Loucy (cell line): ENCODE measurements around the gene ZC4H2.

Source experiments
- H2AFZ ChIP-seq: fragments of 200-600 bp; sonication (generic); 2 replicates; pipeline ENCODE4 v1.6.0; 2016; ENCODE audit warnings: antibody characterized with exemption, mild to moderate bottlenecking, low read length, moderate library complexity
- H3F3A ChIP-seq: fragments of 200-600 bp; 2 replicates; pipeline ENCODE4 v1.6.0; 2016; ENCODE audit warnings: antibody characterized with exemption, low read depth, mild to moderate bottlenecking
- H3K27me3 ChIP-seq: fragments of 200-600 bp; sonication (generic); 2 replicates; pipeline ENCODE4 v1.6.1; 2014; ENCODE audit warnings: low read length, mild to moderate bottlenecking; ENCODE audit not compliant: insufficient read depth, poor library complexity, severe bottlenecking
- H3K36me3 ChIP-seq: fragments of 200-600 bp; sonication (generic); 2 replicates; pipeline ENCODE4 v1.6.1; 2016; ENCODE audit warnings: low read length; ENCODE audit not compliant: insufficient read depth
- H3K4me1 ChIP-seq: fragments of 200-600 bp; sonication (generic); 2 replicates; pipeline ENCODE4 v1.5.1; 2014; ENCODE audit warnings: low read length, mild to moderate bottlenecking; ENCODE audit not compliant: insufficient read depth, poor library complexity, severe bottlenecking
- H3K4me2 ChIP-seq: fragments of 200-600 bp; sonication (generic); 2 replicates; pipeline ENCODE4 v1.6.0; 2014; ENCODE audit warnings: antibody characterized with exemption, low read length, low read depth, mild to moderate bottlenecking; ENCODE audit not compliant: poor library complexity, severe bottlenecking
- H3K4me3 ChIP-seq: fragments of 200-600 bp; sonication (generic); 2 replicates; pipeline ENCODE4 v1.5.1; 2014; ENCODE audit warnings: low read length, mild to moderate bottlenecking, mixed read lengths; ENCODE audit not compliant: poor library complexity, severe bottlenecking
- H3K79me2 ChIP-seq: fragments of 200-600 bp; sonication (generic); 2 replicates; pipeline ENCODE4 v1.6.1; 2014; ENCODE audit warnings: low read length; ENCODE audit not compliant: insufficient read depth
- H3K9ac ChIP-seq: fragments of 200-600 bp; sonication (generic); 2 replicates; pipeline ENCODE4 v1.6.0; 2014; ENCODE audit warnings: mild to moderate bottlenecking, low read depth, low read length, moderate library complexity; ENCODE audit not compliant: poor library complexity, severe bottlenecking
- H3K9me2 ChIP-seq: fragments of 200-600 bp; sonication (generic); replicated peaks from 2 replicates; pipeline ENCODE4 v1.6.1; 2016; ENCODE audit warnings: low read depth, low read length, mixed read lengths
- H3K9me3 ChIP-seq: fragments of 200-600 bp; sonication (generic); 2 replicates; pipeline ENCODE4 v1.6.1; 2014; ENCODE audit warnings: mild to moderate bottlenecking, antibody characterized with exemption, low read length, low read depth; ENCODE audit not compliant: insufficient read depth
- H4K20me1 ChIP-seq: fragments of 200-600 bp; sonication (generic); 2 replicates; pipeline ENCODE4 v1.6.0; 2014; ENCODE audit warnings: antibody characterized with exemption, low read length, mild to moderate bottlenecking; ENCODE audit not compliant: insufficient read depth, poor library complexity, severe bottlenecking
- EZH2phosphoT487 ChIP-seq: fragments of 200-600 bp; IDR thresholded peaks from 2 replicates; pipeline ENCODE4 v1.6.1; 2018; ENCODE audit warnings: antibody characterized with exemption, mild to moderate bottlenecking, moderate library complexity, borderline replicate concordance
- TF ChIP-seq, protein P1 (sequence below): fragments of 200-600 bp; sonication (generic); conservative IDR thresholded peaks from 2 replicates; pipeline ENCODE4 v1.5.1; 2014; ENCODE audit warnings: mild to moderate bottlenecking, antibody characterized with exemption, low read length

The ZC4H2 gene, protein sequence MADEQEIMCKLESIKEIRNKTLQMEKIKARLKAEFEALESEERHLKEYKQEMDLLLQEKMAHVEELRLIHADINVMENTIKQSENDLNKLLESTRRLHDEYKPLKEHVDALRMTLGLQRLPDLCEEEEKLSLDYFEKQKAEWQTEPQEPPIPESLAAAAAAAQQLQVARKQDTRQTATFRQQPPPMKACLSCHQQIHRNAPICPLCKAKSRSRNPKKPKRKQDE

GRCh38 chrX:64975989-64976672, at the start of gene ZC4H2:
TSS of gene ZC4H2 (minus strand) at chrX:64976450. CDS start at chrX:64976377, 73 bp downstream.
- no peaks in the 10 kb centered on the region for H3K9me2 ChIP-seq
- peak within 1 kb of the TSS; percentile 84 for H3K4me2 ChIP-seq
- H3K79me2 ChIP-seq, result peaks cover 31% of the 10 kb centered on the region; the same call in 1 of the 2 replicates
- no peaks in the 10 kb centered on the region for H4K20me1 ChIP-seq
- H3K9ac ChIP-seq, result peak within 1 kb of the TSS; percentile 75
- H3K36me3 ChIP-seq, result no peaks in the 10 kb centered on the region
- TF ChIP-seq, protein P1, sequence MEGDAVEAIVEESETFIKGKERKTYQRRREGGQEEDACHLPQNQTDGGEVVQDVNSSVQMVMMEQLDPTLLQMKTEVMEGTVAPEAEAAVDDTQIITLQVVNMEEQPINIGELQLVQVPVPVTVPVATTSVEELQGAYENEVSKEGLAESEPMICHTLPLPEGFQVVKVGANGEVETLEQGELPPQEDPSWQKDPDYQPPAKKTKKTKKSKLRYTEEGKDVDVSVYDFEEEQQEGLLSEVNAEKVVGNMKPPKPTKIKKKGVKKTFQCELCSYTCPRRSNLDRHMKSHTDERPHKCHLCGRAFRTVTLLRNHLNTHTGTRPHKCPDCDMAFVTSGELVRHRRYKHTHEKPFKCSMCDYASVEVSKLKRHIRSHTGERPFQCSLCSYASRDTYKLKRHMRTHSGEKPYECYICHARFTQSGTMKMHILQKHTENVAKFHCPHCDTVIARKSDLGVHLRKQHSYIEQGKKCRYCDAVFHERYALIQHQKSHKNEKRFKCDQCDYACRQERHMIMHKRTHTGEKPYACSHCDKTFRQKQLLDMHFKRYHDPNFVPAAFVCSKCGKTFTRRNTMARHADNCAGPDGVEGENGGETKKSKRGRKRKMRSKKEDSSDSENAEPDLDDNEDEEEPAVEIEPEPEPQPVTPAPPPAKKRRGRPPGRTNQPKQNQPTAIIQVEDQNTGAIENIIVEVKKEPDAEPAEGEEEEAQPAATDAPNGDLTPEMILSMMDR, result no peak
- no peaks in the 10 kb centered on the region for H3K27me3 ChIP-seq
- peak within 1 kb of the TSS; percentile 95 for H2AFZ ChIP-seq
- H3K4me1 ChIP-seq, result peaks cover 12% of the 10 kb centered on the region
- H3F3A ChIP-seq, result no peaks in the 10 kb centered on the region
- no peaks in the 10 kb centered on the region; the same call in 1 of the 2 replicates for H3K9me3 ChIP-seq
- H3K4me3 ChIP-seq, result peak within 1 kb of the TSS; percentile 96

DNA sequence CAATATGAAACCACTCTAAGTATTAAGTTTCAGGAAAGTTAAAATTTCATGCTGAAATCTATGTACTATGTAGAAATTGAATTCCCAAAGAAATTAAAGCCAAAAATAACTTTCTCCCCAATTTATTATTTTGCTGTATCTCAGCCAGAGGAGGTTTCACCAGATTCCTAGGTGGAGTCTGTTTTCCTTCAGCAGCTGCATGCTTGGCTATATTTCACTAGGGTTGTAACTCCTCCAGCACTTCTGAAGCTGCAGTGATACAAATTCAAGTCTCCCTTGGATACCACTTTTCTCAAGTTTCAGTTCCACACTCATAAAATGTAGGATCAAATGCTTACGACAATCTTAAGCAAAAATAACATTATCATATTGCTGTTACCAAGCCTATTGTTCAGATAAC, 41.2 kb upstream of the ZC4H2 start:
- Histone ChIP-seq H3K9me2 (no peaks in the 10 kb centered on the region), H3K9ac (no peak overlapping the region), H3F3A (no peaks in the 10 kb centered on the region), H2AFZ (no peak overlapping the region), H4K20me1 (no peaks in the 10 kb centered on the region), H3K4me2 (no peak overlapping the region), H3K4me1 (no peaks in the 10 kb centered on the region), H3K4me3 (no peak overlapping the region), H3K27me3 (no peaks in the 10 kb centered on the region), H3K79me2 (no peaks in the 10 kb centered on the region), H3K9me3 (no peaks in the 10 kb centered on the region), H3K36me3 (no peaks in the 10 kb centered on the region)
- TF ChIP-seq, protein P1, result no peak
- TF ChIP-seq EZH2phosphoT487, result no peak

- TF ChIP-seq, protein P1, result no peak
- no peak for TF ChIP-seq EZH2phosphoT487
- Histone ChIP-seq H3K4me2 (no peak overlapping the region), H3K79me2 (no peaks in the 10 kb centered on the region), H3K4me3 (no peak overlapping the region), H2AFZ (no peak overlapping the region), H3K9ac (no peak overlapping the region), H3K27me3 (no peaks in the 10 kb centered on the region), H3K4me1 (no peaks in the 10 kb centered on the region), H3K9me2 (no peaks in the 10 kb centered on the region), H4K20me1 (no peaks in the 10 kb centered on the region), H3K9me3 (no peaks in the 10 kb centered on the region), H3F3A (no peaks in the 10 kb centered on the region), H3K36me3 (no peaks in the 10 kb centered on the region)
These were observed 38.0 kb upstream of the ZC4H2 start for GRCh38 chrX:65014230-65014629.
